Ovary (tissue), 3 donors: ENCODE measurements around the gene C1orf174.

Experiments
- CTCF ChIP-seq, 3 donors: fragments of 450-650 bp in 2 of 3; fragments of 200-600 bp in 1 of 3; IDR thresholded peaks; one replicate each; pipeline versions ENCODE4 v1.5.1 to v1.8.0; 2016 to 2022; ENCODE audit warnings: antibody characterized with exemption in 3 of 3, mild to moderate bottlenecking in 1 of 3
- EP300 ChIP-seq: sonication (generic); formaldehyde crosslinking; IDR thresholded peaks from one replicate; pipeline ENCODE4 v1.6.1; 2017; ENCODE audit warnings: antibody characterized with exemption
- POLR2A ChIP-seq: fragments of 450-650 bp; IDR thresholded peaks from one replicate; pipeline ENCODE4 v1.6.1; 2017; ENCODE audit warnings: antibody characterized with exemption, mild to moderate bottlenecking, moderate library complexity
- donor health status: DM: no; HTN: no; CAD: no.

GRCh38 chr1:3885611-3886010, 14.5 kb downstream of the C1orf174 start:
- no peak for TF ChIP-seq CTCF (IDR thresholded peaks at IDR 0.05)
- no peak for TF ChIP-seq EP300
- no peak for TF ChIP-seq POLR2A
